ENCODE measurements around the gene NUDT7.

The NUDT7 gene

GRCh38 chr16:77780378-77780837 is 58.1 kb downstream of the NUDT7 start:
- Histone ChIP-seq H3K36me3 (ENCODE audit: control insufficient read depth in 1 of 2, insufficient read depth in 2 of 2, low read depth in 1 of 2, low read length in 2 of 2) (no peaks in the 10 kb centered on the region), H3K9me3 (ENCODE audit: control insufficient read depth, low read length) (no peaks in the 10 kb centered on the region), H3K4me1 (ENCODE audit: control insufficient read depth, insufficient read depth, low read depth, low read length) (peaks cover 2% of the 10 kb centered on the region), H3K9ac (ENCODE audit: low read length) (peak overlapping the region; percentile 0), H3K4me2 (ENCODE audit: low read length, poor library complexity, severe bottlenecking) (no peak overlapping the region), H3K23ac (ENCODE audit: low read length in 2 of 2) (no peak overlapping the region), H3K18ac (ENCODE audit: low read depth in 1 of 2, low read length in 2 of 2) (peak overlapping the region in 1 of 2 experiments; percentile 48), H3K4me3 (ENCODE audit: insufficient read depth in 1 of 2, low read depth in 1 of 2, low read length in 2 of 2) (no peak overlapping the region), H3K79me1 (replicated peaks; ENCODE audit: low read length, poor library complexity, severe bottlenecking) (no peaks in the 10 kb centered on the region), H4K8ac (ENCODE audit: low read length) (no peak overlapping the region), H3K14ac (ENCODE audit: low read length in 2 of 2) (no peak overlapping the region), H2BK120ac (ENCODE audit: low read depth, low read length) (no peak overlapping the region), H3K27me3 (ENCODE audit: control insufficient read depth in 1 of 2, insufficient read depth in 1 of 2, low read length in 2 of 2) (peaks cover 0 to 1% of the 10 kb centered on the region in 2 experiments), H3K4ac (ENCODE audit: low read depth in 1 of 2, low read length in 2 of 2) (no peak overlapping the region), H2AFZ (ENCODE audit: low read depth, low read length) (no peak overlapping the region), H3K27ac (ENCODE audit: low read length, poor library complexity, severe bottlenecking) (no peak overlapping the region), H2AK5ac (ENCODE audit: low read length, severe bottlenecking) (no peak overlapping the region), H2BK5ac (ENCODE audit: low read depth, low read length, poor library complexity, severe bottlenecking) (no peak overlapping the region), H2BK12ac (ENCODE audit: low read length in 2 of 2) (no peak overlapping the region), H2BK15ac (ENCODE audit: low read depth, poor library complexity, severe bottlenecking) (no peak overlapping the region), H4K91ac (ENCODE audit: low read length) (no peak overlapping the region)
- peak; percentile 96 for DNase-seq
- WGBS: 0% methylated on average over 7 of the region's 9 CpGs

- Histone ChIP-seq H3K4ac (ENCODE audit: low read depth in 1 of 2, low read length in 2 of 2) (no peak overlapping the region), H3K36me3 (ENCODE audit: control insufficient read depth in 1 of 2, insufficient read depth in 2 of 2, low read depth in 1 of 2, low read length in 2 of 2) (no peaks in the 10 kb centered on the region)
Observed at GRCh38 chr16:77781091-77781490, 58.8 kb downstream of the NUDT7 start.

GRCh38 chr16:77782694-77783093 is 60.4 kb downstream of the NUDT7 start:
- no peak overlapping the region for H2BK15ac ChIP-seq (ENCODE audit: low read depth, poor library complexity, severe bottlenecking)
- H3K9ac ChIP-seq (ENCODE audit: low read length): no peak overlapping the region
- H3K27ac ChIP-seq (ENCODE audit: low read length, poor library complexity, severe bottlenecking): no peak overlapping the region
- H3K36me3 ChIP-seq (ENCODE audit: control insufficient read depth in 1 of 2, insufficient read depth in 2 of 2, low read depth in 1 of 2, low read length in 2 of 2): no peaks in the 10 kb centered on the region
- H4K91ac ChIP-seq (ENCODE audit: low read length): no peak overlapping the region
- WGBS: 38% methylated on average over 2 of the region's 2 CpGs
- no peak overlapping the region for H4K8ac ChIP-seq (ENCODE audit: low read length)
- H3K79me1 ChIP-seq (replicated peaks; ENCODE audit: low read length, poor library complexity, severe bottlenecking): no peaks in the 10 kb centered on the region
- peak; percentile 49 for DNase-seq
- H2AFZ ChIP-seq (ENCODE audit: low read depth, low read length): no peak overlapping the region
- no peak overlapping the region for H2BK5ac ChIP-seq (ENCODE audit: low read depth, low read length, poor library complexity, severe bottlenecking)
- H2BK120ac ChIP-seq (ENCODE audit: low read depth, low read length): no peak overlapping the region
- H2AK5ac ChIP-seq (ENCODE audit: low read length, severe bottlenecking): no peak overlapping the region
- no peaks in the 10 kb centered on the region for H3K4me1 ChIP-seq (ENCODE audit: control insufficient read depth, insufficient read depth, low read depth, low read length)
- H3K4ac ChIP-seq (ENCODE audit: low read depth in 1 of 2, low read length in 2 of 2): no peak overlapping the region
- H3K27me3 ChIP-seq (ENCODE audit: control insufficient read depth in 1 of 2, insufficient read depth in 1 of 2, low read length in 2 of 2): peaks cover 19 to 24% of the 10 kb centered on the region in 2 experiments
- H3K4me3 ChIP-seq (ENCODE audit: insufficient read depth in 1 of 2, low read depth in 1 of 2, low read length in 2 of 2): no peak overlapping the region
- H2BK12ac ChIP-seq (ENCODE audit: low read length in 2 of 2): peak overlapping the region; percentile 49 to 80
- no peak overlapping the region for H3K4me2 ChIP-seq (ENCODE audit: low read length, poor library complexity, severe bottlenecking)
- H3K18ac ChIP-seq (ENCODE audit: low read depth in 1 of 2, low read length in 2 of 2): no peak overlapping the region
- H3K9me3 ChIP-seq (ENCODE audit: control insufficient read depth, low read length): no peaks in the 10 kb centered on the region
- H3K23ac ChIP-seq (ENCODE audit: low read length in 2 of 2): no peak overlapping the region
- H3K14ac ChIP-seq (ENCODE audit: low read length in 2 of 2): no peak overlapping the region

More at GRCh38 chr16:77781091-77781490, 58.8 kb downstream of the NUDT7 start:
- Histone ChIP-seq H2AFZ (ENCODE audit: low read depth, low read length) (no peak overlapping the region), H3K4me2 (ENCODE audit: low read length, poor library complexity, severe bottlenecking) (no peak overlapping the region), H2BK5ac (ENCODE audit: low read depth, low read length, poor library complexity, severe bottlenecking) (no peak overlapping the region), H3K9ac (ENCODE audit: low read length) (no peak overlapping the region), H3K27me3 (ENCODE audit: control insufficient read depth in 1 of 2, insufficient read depth in 1 of 2, low read length in 2 of 2) (peaks cover 3 to 8% of the 10 kb centered on the region in 2 experiments), H3K23ac (ENCODE audit: low read length in 2 of 2) (no peak overlapping the region), H3K79me1 (replicated peaks; ENCODE audit: low read length, poor library complexity, severe bottlenecking) (no peaks in the 10 kb centered on the region), H3K4me1 (ENCODE audit: control insufficient read depth, insufficient read depth, low read depth, low read length) (no peaks in the 10 kb centered on the region), H3K9me3 (ENCODE audit: control insufficient read depth, low read length) (no peaks in the 10 kb centered on the region), H2BK120ac (ENCODE audit: low read depth, low read length) (no peak overlapping the region), H3K4me3 (ENCODE audit: insufficient read depth in 1 of 2, low read depth in 1 of 2, low read length in 2 of 2) (no peak overlapping the region), H2AK5ac (ENCODE audit: low read length, severe bottlenecking) (no peak overlapping the region), H3K27ac (ENCODE audit: low read length, poor library complexity, severe bottlenecking) (no peak overlapping the region), H2BK15ac (ENCODE audit: low read depth, poor library complexity, severe bottlenecking) (no peak overlapping the region), H4K91ac (ENCODE audit: low read length) (no peak overlapping the region), H3K18ac (ENCODE audit: low read depth in 1 of 2, low read length in 2 of 2) (peak overlapping the region in 1 of 2 experiments; percentile 65), H4K8ac (ENCODE audit: low read length) (no peak overlapping the region), H3K14ac (ENCODE audit: low read length in 2 of 2) (no peak overlapping the region), H2BK12ac (ENCODE audit: low read length in 2 of 2) (peak overlapping the region in 1 of 2 experiments; percentile 64)
- DNase-seq: peak; percentile 30

GRCh38 chr16:77784441-77785372 is 62.4 kb downstream of the NUDT7 start:
- no peak overlapping the region for H2BK12ac ChIP-seq (ENCODE audit: low read length in 2 of 2)
- H4K8ac ChIP-seq (ENCODE audit: low read length): peak overlapping the region; percentile 16
- peak overlapping the region; percentile 5 for H2BK15ac ChIP-seq (ENCODE audit: low read depth, poor library complexity, severe bottlenecking)
- H3K4me1 ChIP-seq (ENCODE audit: control insufficient read depth, insufficient read depth, low read depth, low read length): peaks cover 13% of the 10 kb centered on the region
- no peaks in the 10 kb centered on the region for H3K9me3 ChIP-seq (ENCODE audit: control insufficient read depth, low read length)
- H3K4ac ChIP-seq (ENCODE audit: low read depth in 1 of 2, low read length in 2 of 2): no peak overlapping the region
- H2BK5ac ChIP-seq (ENCODE audit: low read depth, low read length, poor library complexity, severe bottlenecking): no peak overlapping the region
- no peaks in the 10 kb centered on the region for H3K36me3 ChIP-seq (ENCODE audit: control insufficient read depth in 1 of 2, insufficient read depth in 2 of 2, low read depth in 1 of 2, low read length in 2 of 2)
- no peak overlapping the region for H3K14ac ChIP-seq (ENCODE audit: low read length in 2 of 2)
- H2AK5ac ChIP-seq (ENCODE audit: low read length, severe bottlenecking): no peak overlapping the region
- H4K91ac ChIP-seq (ENCODE audit: low read length): peak overlapping the region; percentile 46
- no peak overlapping the region for H3K18ac ChIP-seq (ENCODE audit: low read depth in 1 of 2, low read length in 2 of 2)
- no peak overlapping the region for H2AFZ ChIP-seq (ENCODE audit: low read depth, low read length)
- no peak overlapping the region for H2BK120ac ChIP-seq (ENCODE audit: low read depth, low read length)
- DNase-seq: no peak
- H3K27ac ChIP-seq (ENCODE audit: low read length, poor library complexity, severe bottlenecking): no peak overlapping the region
- H3K79me1 ChIP-seq (replicated peaks; ENCODE audit: low read length, poor library complexity, severe bottlenecking): no peaks in the 10 kb centered on the region
- H3K9ac ChIP-seq (ENCODE audit: low read length): no peak overlapping the region
- WGBS: 93% methylated on average over 36 of the region's 38 CpGs
- H3K27me3 ChIP-seq (ENCODE audit: control insufficient read depth in 1 of 2, insufficient read depth in 1 of 2, low read length in 2 of 2): peaks cover 36 to 40% of the 10 kb centered on the region in 2 experiments
- H3K4me2 ChIP-seq (ENCODE audit: low read length, poor library complexity, severe bottlenecking): no peak overlapping the region
- H3K23ac ChIP-seq (ENCODE audit: low read length in 2 of 2): no peak overlapping the region
- no peak overlapping the region for H3K4me3 ChIP-seq (ENCODE audit: insufficient read depth in 1 of 2, low read depth in 1 of 2, low read length in 2 of 2)
